ENCODE results near the gene ATP2A1.
"Not testable (repeated sequence)": the region's sequence is repeated elsewhere in the genome, so short reads cannot be mapped to it uniquely, and the experiment has no call there.

ATP2A1 gene

DNA sequence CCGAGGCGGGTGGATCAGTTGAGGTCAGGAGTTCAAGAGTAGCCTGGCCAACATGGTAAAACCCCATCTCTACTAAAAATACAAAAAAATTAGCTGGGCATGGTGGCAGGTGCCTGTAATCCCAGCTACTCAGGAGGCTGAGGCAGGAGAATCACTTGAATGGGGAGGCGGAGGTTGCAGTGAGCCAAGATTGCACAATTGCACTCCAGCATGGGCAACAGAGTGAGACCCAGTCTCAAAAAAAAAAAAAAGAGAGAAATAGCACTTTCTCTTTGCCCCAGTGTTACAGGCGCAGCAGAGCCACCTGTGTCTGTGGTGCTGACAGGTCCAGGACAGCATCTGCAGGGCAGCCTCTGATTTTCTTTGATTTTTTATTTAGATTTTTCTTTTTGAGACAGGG lies 3.3 kb downstream of the ATP2A1 start:
- DNase-seq (ENCODE audit: low read depth): not testable (repeated sequence)

DNA sequence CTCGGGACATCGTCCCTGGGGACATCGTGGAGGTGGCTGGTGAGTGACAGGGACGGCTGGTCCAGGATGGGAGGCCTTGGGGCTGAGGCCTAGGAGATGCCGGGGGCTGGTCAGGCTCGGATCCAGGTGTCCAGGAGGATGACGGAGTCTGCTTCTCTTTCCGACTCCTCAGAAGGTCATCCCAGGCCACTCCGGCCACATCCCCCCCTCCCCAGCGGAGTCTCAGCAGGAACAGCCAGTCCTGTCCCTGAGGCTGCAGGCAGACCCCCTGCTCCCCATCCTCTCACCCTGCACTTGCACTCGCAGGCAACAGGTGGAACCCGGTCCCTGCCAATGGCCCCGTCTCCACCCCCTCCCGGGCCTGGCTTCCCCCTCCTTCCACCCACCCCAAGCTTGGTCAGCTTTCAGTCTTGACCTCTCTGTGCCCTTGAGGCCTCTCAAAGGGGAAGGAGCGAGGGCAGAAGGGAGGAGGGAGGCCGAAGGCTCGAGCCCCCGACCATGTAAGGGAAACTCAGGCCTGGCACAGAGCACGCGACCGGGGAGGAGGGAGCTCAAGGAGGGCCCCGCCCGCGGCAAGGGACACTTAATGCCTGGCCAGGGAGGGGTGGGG lies 4.4 kb downstream of the ATP2A1 start:
- DNase-seq (ENCODE audit: low read depth): no peak

DNA sequence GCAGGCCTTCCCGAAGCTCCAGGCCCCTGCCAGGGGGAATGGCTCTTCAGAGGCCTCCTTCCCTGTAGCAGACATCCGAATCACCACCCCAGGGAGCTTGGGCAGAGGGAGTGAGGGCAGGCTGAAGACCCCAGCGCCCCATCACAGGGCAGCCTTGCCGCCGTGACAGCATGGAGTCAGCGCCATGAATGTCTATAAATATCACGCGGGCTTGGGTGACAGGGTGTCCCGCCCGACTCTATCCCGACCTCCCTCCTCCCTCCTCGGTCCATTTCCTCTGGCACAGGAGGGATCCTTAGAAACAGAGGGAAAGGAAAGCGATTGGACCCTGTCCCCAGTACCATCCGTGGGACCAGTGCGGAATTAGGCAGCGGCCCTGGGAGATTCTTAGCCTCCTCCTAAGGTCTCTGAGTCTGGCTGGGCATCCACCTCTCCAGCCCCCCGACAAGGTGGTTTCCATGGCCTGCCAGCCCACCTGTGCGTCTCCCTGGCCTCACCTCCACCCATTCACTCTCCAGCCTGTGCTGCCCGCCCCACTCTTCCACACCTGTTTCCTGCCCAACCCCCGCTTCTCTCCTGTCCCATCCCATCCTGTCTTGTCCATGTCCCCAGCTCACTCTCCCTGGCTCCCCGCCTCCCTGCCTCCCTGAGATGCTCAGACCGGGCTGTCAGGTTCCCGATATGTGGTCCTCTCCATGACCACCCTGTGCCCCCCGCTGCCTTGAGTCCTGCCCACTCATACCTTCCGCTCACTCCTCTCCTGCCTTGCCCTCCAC lies 5.1 kb downstream of the ATP2A1 start:
- no peak for DNase-seq (ENCODE audit: low read depth)

DNA sequence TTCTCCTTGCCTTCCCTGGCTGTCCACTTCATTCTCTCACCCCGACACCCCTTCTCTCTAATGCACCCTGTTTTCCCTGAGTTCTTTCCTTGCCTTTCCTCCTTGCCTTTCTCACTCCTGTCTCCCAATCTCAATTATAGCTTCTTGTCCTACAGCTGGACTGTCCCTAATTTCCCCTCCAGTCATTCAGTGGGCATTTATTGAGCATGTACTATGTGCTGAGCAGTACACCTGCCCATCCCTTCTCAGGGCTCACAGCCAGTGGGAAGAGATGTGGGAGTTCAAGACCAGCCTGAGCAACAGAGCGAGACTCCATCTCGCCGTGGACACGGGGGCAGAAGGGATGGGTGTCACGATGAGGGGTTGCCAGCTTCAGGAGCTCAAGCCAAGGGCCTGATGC lies 5.8 kb downstream of the ATP2A1 start:
- DNase-seq (ENCODE audit: low read depth): no peak

DNA sequence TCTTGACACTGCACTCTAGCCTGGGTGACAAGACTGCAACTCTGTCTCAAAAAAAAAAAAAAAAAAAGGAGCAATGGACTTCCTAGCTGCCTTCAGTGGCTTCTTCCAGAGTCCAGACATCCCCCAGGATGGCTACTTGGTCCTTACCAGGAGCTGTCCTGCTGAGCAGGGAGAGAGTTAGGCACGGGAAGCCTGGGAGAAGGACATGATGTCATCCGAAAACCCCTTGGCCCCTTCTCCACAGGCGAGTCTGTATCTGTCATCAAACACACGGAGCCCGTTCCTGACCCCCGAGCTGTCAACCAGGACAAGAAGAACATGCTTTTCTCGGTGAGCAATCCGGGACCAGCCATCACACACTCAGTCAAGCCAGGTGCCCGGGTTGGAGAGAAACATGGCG lies 8.7 kb downstream of the ATP2A1 start:
- DNase-seq (ENCODE audit: low read depth): no peak

DNA sequence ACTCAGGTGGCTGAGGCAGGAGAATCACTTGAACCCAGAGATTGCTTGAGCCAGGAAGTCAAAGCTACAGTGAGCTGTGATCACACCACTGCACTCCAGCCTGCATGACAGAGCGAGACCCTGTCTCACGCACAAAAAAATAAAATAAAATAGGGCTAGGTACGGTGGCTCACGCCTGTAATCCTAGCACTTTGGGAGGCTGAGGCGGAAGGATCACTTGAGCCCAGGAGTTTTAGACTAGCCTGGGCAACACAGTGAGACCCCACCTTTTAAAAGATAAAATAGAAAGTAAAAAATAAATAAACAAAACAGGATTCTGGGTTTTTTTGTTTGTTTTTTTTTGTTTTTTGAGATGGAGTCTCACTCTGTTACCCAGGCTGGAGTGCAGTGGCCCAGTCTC lies 12.1 kb downstream of the ATP2A1 start:
- DNase-seq (ENCODE audit: low read depth): not testable (repeated sequence)

DNA sequence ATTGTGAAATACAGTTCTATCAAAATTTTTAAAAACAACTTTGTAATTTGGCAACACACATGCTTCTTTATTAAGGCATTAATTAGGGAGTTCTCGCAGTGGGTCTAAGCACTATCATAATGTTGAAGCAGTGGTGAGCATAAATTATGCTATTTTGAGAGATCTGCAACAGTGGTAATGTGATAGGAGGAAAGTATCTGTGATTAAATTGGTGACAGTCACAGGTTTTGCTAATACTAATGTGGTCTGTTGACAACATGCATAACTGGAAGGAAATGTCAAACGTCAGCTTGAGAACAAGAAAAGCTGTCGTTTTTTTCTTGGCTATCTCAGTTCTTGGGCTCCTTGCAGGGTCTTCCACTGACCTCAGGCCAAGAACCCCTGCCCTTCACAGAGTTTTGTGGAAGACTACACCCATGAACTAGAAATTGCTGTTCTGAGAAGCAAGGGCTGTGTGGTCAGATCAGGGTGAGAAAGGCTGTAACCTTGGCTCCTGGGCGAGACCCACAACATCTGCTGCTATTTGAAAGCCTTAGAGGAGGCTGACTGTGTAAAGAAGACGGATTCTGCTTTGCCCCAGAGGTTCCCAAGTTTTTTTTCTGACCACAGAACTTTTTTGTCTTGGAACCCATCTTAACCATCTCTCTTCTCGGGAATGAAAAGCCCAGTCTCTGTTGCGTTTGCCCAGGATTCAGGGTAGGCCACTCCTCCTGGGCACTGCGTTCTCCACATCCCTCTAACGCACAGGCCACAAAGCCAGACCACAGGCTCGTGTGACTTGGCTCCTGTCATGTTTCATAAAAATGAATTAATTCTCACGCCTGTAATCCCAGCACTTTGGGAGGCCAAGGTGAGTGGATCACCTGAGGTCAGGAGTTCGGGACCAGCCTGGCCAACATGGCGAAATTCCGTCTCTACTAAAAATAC lies 13.9 kb downstream of the ATP2A1 start:
- DNase-seq (ENCODE audit: low read depth): no peak

DNA sequence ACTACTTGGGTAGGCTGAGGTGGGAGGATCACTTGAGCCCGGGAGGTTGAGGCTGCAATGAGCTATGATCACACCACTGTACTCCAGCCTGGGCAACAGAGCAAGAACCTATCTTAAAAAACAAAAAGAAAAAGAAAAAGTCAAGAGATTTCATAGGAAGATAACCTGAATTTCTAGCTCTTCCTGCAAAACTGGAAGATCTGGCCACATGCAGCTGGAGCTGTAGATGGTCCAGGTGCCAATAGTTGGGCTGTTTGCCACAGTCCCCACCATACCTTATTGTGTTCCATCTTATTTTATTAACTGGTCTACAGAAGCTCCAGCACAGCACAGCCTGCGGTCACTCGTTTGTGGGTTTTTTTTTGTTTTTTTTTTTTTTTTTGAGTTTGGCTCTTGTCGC lies 15.0 kb downstream of the ATP2A1 start:
- no peak for DNase-seq (ENCODE audit: low read depth)

DNA sequence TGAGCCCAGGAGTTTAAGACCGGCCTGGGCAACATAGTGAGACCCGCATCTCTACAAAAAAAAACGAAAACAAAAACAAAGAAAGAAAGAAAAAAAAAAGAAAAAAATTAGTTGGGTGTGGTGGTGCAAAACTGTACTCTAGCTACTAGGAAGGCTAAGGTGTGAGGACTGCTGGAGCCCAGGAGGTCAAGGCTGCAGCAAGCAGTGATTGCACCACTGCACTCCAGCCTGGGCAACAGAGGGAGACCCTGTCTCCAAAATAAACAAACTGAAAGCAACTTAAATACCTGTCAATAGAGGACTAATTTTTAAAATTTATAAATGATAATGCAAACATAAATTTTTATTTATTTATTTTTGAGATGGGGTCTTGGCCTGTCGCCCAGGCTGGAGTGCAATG lies 17.3 kb downstream of the ATP2A1 start:
- no peak for DNase-seq (ENCODE audit: low read depth)

DNA sequence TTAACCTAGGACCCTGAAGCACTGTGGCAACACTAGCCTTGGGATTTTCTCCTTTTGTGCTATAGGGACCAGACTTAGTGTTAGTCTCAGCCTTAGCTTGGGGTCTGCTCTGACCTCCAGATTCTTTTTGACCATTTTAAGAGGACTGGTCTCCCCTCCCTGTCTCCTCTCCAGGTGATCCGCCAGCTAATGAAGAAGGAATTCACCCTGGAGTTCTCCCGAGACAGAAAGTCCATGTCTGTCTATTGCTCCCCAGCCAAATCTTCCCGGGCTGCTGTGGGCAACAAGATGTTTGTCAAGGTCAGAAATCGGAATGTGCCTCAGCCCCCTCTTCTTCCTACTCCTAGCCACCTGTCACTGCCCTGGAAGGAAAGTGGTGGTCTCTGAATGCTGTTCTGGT lies 19.5 kb downstream of the ATP2A1 start:
- DNase-seq (ENCODE audit: low read depth): no peak

DNA sequence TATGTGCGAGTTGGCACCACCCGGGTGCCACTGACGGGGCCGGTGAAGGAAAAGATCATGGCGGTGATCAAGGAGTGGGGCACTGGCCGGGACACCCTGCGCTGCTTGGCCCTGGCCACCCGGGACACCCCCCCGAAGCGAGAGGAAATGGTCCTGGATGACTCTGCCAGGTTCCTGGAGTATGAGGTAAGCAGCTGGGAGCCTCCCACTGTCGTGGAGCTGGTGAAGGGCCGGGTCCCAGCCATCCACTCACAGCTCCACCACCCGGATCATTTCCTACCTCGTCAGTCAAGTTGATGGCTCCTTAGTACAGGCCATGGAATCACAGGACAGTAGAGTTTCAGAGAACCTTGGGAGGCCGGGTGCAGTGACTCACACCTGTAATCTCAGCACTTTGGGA lies 20.0 kb downstream of the ATP2A1 start:
- DNase-seq (ENCODE audit: low read depth): no peak

DNA sequence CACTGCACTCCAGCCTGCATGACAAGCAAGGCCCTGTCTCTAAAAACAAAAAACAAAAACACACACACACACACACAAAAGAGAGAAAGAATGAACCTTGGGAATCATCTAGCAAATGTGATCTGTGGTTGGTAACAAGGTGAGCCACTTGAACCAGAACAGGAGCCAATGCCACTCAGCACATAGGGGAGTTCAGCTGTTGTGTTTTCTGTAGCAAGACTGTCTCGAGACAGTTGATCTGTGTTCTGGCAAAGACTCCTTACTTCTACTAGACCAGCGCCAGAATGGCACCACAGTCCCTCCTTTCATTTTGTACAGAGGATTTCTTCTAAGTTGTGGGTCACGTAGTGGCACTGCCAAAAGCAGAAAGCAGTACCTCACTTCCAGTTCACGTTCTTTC lies 20.7 kb downstream of the ATP2A1 start:
- DNase-seq (ENCODE audit: low read depth): no peak

DNA sequence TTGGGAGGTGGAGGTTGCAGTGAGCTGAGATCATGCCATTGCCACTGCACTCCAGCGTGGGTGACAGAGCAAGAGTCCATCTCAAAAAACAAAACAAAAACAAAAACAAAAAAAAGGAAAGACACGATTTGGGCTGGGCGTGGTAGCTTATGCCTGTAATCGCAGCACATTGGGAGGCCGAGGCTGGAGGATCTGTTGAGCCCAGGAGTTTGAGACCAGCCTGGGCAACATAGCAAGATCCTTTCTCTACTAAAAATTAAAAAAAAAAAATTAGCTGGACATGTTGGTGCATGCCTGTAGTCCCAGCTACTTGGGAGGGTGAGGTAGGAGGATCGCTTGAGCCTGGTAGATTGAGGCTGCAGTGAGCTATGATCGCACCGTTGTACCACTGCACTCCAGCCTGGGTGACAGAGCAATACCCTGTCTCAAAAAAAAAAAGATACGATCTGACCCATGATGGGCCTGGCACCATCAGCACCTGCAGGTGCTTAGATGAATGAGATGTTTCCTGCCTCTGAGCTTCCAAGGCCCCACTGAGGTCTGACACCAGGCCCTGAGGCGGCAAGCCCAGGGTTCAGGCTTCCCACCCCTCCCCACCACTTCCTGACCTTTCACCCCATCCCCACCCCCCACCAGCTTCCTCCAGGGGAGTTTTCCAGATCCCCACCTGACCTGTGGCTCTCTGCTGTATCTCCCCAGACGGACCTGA lies 21.7 kb downstream of the ATP2A1 start:
- no peak for DNase-seq (ENCODE audit: low read depth)

DNA sequence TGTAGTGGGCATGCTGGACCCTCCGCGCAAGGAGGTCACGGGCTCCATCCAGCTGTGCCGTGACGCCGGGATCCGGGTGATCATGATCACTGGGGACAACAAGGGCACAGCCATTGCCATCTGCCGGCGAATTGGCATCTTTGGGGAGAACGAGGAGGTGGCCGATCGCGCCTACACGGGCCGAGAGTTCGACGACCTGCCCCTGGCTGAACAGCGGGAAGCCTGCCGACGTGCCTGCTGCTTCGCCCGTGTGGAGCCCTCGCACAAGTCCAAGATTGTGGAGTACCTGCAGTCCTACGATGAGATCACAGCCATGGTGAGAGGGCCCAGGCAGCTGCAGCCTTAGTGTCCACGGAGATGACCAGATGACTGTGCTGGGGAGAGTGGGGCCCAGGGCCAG lies 22.3 kb downstream of the ATP2A1 start:
- DNase-seq (ENCODE audit: low read depth): no peak

DNA sequence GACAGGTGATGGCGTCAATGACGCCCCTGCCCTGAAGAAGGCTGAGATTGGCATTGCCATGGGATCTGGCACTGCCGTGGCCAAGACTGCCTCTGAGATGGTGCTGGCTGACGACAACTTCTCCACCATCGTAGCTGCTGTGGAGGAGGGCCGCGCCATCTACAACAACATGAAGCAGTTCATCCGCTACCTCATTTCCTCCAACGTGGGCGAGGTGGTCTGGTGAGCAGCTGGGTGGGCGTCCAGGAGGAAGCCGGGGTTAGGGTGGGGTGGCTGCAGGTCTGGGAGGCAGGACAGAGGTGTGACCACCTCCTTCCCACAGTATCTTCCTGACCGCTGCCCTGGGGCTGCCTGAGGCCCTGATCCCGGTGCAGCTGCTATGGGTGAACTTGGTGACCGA lies 23.6 kb downstream of the ATP2A1 start:
- DNase-seq (ENCODE audit: low read depth): no peak

DNA sequence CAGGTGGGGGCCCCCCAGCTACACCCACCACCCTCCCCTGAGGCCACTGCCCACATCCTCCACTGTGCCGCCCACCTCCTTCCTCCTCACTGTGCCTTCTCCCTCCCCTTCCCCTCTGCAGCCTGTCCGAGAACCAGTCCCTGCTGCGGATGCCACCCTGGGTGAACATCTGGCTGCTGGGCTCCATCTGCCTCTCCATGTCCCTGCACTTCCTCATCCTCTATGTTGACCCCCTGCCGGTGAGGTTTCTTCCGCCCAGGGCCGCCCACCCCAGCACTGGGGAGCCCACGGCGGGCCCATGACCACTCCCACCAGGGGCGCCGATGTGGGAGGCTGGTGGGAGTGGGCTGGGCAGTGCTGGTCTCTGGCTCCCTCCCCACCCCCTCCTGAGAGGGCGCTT lies 24.6 kb downstream of the ATP2A1 start:
- no peak for DNase-seq (ENCODE audit: low read depth)

DNA sequence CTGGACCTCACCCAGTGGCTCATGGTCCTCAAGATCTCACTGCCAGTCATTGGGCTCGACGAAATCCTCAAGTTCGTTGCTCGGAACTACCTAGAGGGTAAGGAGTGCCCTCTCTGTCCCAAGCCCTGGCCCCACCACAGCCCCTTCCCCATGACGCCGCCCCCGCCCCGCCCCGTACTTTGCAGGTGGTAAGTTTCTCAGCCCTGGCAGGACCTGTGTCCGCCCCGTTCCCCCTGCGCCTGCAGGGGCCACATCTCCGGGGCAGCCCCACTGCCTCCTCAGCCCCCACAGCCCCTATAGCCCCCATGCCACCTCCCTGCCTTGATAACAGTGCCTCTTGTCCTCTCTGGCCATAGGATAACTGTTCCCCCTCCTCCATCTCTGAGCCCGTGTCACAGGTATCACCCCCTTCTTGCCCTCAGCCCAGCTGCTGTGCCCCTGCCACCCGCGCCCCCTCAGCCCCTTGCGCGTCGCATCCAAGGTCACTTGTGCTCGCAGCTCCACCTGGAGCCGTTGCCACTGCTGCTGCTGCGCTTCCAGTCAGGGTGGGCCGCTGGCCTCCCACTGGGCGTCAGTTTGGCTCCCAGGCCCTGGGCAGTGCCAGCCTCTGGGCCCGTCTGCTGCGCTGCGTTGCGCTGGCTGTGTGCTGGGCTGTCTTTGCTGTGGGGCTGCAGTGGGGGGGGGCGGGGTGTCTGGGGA lies 25.2 kb downstream of the ATP2A1 start:
- DNase-seq (ENCODE audit: low read depth): no peak

DNA sequence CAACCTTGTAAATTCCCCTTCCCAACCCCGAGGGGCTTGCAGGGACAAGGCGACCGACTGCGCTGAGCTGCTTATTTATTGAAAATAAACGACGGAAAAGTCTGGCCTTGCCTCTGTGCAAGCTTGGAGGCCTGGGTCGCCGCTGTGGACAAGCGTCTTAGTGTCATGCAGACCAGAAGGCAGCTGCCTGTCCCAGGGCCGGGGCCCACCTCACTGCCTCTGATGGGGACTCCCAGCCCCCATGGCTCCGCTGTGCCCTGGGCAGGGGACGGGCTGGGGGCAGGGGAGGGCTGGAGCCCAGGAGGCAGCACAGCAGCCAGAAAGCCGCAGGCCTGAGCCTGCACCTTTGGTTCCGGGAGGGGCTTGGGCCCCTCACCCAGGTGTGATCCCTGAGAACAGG lies 26.1 kb downstream of the ATP2A1 start:
- no peak for DNase-seq (ENCODE audit: low read depth)

DNA sequence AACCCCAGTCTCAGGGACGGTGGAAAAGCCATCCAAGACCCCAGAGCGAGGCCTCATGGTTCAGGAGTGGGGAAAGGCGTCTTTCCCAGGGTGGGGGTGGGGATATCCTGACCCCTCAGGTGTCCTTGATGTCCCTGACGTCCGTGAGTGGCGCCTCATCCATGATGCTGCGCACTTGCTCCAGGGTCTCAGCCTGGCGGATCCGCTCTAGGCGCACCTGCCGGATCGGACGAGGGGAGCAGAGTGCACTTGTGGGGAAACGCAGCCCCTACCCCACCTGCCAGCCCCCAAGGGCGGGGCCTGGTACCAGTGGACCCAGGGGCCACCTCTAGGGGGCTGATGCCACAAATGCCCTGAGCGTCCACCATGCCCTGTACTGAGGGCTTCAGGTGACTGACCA lies 26.5 kb downstream of the ATP2A1 start:
- no peak for DNase-seq (ENCODE audit: low read depth)

DNA sequence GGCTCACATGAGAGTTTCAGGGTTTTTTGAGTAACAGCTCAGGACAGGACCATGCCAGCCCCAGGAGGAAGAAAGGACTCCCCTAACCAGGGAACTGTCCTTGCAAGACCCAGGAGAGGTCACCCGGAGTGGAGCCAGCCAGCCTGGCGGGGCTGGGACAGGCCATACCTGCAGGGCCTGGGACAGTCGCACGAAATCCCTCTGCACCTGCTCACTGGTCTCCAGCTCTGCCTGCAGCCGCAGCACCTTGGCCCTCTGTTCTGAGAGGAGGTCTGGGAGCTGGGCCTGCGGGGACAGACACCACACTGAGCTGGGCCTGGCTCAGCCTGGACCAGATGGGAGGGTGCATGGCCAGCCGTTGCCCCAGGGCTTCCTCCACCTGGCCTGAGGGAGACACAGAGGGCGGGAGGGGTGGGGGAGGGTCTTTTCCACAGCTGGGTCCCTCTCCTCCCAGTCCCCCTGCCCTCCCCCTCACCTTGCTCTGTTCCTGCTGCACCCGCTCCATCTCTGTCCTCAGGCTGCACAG lies 27.0 kb downstream of the ATP2A1 start:
- DNase-seq (ENCODE audit: low read depth): no peak

DNA sequence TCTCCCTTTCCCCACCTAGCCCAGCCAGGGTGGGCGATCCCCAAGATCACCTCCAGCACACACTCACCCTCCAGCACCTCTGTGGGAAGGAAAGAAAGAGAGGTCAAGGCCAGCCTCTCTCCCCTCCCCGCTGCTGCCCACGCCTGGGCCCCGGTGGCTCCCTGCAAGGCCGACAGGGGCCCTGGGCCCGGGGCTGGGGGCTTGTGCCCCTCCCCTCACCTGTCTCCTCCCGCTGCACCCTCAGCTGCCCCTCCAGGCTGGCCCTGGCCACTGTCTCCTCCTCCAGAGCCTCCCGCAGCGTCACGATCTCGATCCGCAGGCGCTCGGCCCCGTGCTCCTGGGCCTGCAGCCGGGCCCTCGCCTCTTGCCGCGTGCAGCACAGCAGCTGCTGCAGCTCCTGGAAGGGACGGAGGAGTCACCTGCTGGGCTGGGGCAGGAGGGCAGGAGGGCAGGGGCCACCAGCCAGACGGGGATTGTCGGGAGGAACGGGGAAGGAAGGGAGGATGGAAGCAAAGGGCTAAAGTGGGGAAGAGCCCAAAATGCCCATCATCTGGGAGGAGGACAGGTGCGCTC lies 27.6 kb downstream of the ATP2A1 start:
- no peak for DNase-seq (ENCODE audit: low read depth)
